ENCODE data around the gene TMPRSS4.
A peak's percentile ranks its signal among the peaks of the same experiment; 100 is the strongest.

The TMPRSS4 gene, protein sequence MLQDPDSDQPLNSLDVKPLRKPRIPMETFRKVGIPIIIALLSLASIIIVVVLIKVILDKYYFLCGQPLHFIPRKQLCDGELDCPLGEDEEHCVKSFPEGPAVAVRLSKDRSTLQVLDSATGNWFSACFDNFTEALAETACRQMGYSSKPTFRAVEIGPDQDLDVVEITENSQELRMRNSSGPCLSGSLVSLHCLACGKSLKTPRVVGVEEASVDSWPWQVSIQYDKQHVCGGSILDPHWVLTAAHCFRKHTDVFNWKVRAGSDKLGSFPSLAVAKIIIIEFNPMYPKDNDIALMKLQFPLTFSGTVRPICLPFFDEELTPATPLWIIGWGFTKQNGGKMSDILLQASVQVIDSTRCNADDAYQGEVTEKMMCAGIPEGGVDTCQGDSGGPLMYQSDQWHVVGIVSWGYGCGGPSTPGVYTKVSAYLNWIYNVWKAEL

DNA sequence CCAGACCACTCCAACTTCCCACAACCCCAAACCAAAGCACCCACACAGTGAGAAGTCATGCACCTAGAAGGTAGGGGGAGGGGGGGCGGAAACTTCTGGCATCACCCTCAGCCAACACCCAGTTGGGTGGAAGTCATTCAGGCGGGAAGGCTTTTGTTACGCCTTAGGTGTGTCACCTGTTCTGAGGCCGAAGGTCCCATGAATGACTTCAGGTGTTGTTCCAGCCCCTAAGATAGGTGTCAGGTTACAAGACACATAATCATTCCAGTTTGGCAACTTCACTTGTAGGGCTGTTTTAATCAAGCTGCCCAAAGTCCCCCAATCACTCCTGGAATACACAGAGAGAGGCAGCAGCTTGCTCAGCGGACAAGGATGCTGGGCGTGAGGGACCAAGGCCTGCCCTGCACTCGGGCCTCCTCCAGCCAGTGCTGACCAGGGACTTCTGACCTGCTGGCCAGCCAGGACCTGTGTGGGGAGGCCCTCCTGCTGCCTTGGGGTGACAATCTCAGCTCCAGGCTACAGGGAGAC, at the start of gene TMPRSS4:
Gene TMPRSS4 (plus strand): TSS at position 325 of the 528 bp plus-strand sequence. CDS start 225 bp downstream, outside the sequence.
- DNase-seq, result no peak

DNA sequence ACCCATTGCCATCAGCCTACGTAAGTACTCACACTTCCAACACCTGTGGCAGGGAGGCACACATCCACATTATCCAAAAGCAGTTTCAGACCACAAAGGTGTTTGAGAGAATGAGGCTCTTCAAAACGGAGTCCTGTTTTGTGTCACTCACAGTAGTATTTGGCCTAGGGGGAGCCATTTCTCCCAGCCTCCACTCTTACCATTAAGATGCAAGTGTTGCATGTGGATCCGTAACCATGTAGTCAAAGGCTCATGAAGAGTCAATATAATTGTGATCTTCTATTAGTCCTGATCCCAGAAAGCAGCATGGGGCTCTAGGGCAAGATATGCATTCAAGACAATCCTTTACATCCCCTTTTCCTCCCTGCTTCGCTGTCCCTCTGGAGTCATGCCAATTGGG, 49.2 kb upstream of the TMPRSS4 start:
- no peak for DNase-seq

DNA sequence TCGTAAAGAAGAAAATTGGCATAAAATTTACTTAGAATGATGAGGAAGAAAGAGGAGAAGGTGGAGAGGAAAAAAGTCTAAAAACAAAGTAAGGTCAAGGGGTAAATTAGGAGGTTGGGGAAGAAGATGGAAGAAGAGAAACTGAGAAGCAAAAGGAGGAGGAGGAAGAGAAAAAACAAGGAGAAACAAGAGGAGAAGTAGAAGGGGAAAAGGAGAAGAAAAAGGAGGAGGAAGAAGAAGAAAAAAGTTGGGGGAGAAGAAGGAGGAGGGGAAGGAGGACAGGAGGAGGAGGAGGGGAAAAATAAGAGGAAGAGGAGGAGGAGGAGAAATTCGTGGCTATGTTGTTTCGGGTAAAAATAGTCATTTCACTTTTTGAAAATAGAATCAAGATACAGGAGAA, 48.3 kb upstream of the TMPRSS4 start:
- no peak for DNase-seq

DNA sequence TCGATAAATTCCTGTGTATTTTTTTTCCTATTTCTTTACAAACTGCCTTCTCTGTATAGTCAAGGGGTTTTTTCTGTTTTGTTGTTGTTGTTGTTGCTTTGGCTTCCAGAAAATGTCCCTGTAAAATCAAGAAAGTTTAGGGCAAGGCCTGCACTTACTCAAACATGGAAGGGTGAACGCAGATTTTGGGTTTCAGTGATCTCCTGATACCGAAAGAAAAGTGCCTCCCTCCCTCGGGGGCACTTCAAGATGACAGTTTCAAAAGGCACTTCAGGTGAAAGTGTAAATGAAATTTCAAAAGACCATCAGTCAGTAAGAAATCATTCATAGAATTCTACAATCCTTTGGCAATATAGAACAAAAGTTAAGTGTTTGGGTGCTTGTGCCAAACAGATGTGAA, 43.4 kb upstream of the TMPRSS4 start:
- DNase-seq, result no peak

DNA sequence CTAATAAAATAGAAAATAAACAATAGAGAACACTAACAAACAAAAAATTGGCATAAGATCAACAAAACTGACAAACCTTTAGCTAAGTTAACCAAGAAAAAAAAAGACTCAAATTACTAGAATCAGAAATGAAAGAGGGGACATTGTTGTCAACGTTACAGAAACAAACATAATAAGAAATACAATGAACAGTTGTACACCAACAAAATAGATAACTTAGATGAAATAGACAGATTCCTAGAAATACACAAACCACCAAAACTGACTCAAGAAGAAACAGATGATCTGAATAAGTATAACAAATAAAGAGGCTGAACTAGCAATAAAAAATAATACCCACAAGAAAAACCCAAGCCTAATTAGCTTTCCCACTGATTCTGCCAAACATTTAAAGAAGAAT, 34.7 kb upstream of the TMPRSS4 start:
- DNase-seq, result no peak

DNA sequence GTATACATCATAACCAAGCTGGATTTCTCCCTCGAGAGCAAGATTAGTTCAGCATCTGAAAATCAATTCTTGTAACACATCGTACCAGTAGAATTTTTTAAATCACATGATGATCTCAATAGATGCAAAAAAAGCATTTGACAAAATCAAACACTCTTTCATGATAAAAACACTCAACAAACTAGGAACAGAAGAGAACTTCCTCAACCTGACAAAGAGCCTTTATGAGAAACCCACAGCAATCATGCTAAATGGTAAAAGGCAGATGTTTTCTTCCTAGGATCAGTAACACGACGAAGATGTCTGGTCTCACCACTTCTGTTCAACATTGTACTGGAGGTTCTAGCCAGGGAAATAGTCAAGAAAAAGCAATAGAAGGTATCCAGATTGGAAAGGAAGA, 34.1 kb upstream of the TMPRSS4 start:
- DNase-seq, result no peak

DNA sequence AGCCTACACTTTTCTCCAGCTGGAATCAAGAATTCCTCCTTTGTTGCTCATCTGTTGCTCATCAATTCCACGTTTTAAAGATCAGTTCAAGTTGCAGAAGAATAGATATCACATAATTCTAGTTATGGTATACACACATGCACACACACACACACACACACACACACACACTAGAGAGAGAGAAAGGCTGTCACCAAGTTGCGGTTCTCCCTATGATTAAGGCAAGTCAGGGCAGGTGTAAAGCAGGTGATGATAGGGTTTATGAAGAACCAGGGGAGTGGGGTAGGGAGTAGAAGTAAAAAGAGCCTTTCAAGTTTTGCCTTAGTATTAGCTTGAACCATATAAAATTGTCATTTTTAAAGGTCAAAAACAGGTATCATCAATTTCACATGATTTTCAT, 31.7 kb upstream of the TMPRSS4 start:
- DNase-seq, result no peak

DNA sequence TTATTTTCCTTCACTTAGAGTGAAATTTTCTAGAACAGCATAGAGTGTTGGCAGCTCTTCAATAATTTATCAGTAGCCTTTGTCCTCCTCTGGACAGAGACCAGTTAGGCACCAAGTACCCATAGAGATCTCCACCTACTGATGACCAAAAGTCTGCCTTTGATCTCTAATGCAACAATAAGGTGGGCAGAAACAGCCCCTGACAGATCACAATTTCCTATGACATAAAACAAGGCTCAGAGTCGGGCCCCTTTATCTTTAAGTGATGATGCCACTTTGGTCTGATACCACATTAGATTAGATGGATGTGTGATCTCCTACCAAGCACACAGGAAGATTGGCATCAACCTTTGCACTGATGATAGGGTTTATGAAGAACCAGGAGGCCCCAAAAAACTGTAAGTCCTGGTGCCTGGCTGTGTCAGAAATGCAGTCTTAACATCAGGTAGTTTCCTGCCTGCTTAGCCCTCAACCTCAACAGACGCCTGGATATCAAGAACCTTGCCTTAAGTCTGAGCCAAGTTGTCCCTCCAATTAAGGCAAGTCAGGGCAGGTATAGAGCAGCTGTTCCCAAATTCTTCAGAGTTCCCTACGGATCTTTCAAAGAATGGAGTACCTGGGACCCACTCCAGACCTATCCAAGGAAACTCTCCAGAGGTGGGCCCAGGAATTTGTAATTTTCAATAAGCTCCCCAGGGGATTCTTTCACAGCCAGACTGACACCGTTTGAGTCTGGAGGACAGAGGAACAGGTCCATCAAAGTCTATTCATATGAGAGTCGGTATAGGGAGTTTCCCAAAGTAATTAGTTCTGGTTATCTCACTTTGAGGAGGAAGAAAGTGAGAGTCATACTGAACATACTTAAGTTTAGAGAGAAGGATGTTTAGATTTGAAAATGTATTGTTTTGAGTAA, 30.6 kb upstream of the TMPRSS4 start:
- DNase-seq, result no peak

DNA sequence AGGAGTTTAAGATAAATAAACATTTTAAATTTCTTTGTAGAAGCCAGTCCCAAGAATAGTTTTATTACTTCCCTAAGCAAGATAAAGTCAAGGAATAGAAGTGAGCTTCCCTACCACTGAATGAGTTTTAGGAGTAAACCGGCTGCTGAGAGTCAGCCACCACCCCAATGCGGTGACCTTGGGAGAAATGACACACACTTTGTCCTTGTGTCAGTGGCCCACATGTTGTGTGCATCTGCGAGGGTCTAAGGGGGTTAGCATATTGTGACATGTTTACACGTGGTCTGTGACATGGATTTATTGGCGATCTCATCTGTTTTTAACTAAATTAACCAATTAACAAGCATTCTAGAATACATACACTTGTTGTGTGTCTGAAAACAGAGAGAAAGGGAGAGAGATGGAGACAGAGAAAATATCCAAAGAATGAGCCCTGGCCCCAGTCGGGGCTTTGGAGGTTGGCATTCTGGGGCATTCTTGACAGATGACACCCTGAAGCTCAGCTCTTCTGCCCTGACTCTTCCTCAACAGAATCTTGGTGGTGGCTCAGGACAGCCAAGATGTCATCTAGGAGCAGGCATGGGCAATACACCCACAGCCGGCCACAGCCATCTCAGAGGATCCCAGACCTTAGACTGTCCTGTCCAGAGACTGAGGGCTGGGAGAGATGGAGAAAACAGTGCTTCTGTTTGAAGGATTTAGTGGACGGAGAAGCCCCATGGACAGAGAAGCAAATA, 29.7 kb upstream of the TMPRSS4 start:
- DNase-seq, result peak in 1 of 2 donors; percentile 24

DNA sequence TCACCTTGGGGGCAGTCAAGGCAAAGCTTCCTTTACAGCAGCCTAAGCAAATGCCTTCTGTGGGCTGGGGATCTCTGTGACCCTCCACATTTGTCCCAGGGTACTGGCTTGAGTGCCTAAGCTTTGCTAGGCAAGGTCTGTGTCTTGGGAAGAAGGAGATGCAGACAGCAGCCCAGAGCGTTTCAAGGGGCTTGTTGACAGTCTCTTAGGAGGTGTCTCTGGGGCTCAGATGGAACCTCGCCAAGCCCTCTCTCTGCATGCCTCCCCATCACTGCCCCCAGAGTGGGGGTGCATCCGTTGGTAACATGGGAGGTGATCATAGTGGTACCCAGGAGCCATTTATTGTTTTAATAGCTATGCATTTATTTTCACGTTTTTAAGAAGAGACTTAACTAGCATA, 29.1 kb upstream of the TMPRSS4 start:
- no peak for DNase-seq

DNA sequence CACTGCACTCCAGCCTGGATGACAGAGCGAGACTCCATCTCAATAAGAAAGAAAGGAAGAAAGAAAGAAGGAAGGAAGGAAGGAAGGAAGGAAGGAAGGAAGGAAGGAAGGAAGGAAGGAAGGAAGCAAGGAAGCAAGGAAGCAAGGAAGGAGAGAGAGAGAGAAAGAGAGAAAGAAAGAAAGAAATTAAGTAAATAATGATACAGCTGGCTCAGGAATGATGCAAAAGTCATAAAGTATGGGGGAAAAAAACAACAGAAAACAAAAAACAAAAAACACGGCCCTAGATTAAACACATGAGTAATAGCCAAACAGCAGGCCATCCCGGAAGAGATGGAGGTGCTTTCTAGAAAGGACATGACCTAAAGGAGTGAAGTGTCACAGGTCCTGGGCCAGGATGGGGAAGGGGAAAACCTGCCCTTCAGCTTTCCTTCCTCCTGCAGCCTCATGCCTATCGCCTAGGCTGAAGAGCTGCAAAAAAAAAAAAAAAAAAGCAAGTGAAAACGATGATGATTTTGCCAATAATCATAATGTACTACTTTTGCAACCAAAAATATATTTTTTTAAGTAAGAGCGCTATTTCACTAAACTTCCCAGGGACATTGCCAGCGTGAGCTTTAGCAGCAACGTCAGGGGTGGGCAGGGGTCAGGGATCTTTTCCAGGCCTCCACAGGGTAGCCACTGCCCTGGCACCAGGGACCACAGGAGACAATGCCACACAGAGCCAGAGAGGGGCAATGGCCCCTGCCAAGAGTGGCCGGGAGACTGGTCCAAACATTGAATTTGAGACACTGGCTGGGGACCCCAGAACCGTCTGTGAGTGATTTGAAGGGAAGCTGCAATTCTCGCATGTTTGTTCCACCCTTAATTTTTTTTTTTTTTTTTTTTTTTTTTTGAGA, 28.2 kb upstream of the TMPRSS4 start:
- DNase-seq, result no peak

DNA sequence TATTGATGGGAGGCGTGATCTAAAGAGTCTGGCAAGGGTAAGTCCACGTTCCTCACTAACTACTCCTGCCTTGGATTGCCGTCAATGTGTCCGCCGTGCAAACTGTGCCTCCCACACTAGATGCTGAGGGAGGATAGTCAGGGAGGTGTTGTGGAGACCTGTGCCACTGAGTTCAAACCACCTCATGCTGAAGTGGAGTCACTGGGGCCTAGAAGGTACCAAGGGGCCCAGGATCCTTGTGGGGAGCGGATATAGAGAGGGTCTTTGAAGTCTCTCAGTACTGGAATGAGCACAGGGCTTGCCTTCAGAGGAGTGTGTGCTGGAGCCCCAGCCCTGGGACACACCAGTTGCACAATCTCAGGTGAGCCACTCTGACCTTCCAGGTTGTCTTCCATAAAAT, 27.1 kb upstream of the TMPRSS4 start:
- no peak for DNase-seq

DNA sequence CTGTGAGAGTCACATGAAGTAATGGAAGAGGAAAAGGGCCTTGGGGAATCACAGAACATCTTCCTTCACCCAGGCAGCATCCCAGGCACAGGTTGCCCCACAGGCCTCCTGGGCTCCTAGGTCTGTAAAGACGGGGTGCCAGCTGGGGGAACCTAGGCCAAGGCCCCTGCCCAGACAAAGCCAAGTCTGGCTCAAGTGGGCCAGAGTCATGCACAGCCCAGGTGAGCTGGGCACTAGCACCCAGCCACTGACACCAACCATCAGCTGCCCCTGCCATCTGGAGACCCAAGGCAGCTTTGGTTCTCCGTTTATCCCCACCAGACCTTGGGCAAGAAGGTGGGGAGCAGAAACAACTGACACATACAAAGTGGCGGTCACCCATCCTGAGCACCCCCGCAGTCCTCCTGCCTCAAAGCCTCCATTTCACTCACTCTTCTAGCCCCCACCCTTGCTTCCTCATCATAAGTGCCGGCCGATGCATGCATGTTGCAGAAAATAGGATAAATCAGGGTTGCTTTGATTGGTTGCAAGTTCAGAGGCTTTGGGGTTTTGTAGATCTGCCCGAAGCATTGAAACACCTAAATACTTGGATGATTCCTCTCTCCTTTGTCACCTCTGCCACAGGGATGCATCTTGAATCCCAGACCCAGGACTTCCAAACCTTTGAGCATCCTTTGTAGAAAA, 26.5 kb upstream of the TMPRSS4 start:
- no peak for DNase-seq

DNA sequence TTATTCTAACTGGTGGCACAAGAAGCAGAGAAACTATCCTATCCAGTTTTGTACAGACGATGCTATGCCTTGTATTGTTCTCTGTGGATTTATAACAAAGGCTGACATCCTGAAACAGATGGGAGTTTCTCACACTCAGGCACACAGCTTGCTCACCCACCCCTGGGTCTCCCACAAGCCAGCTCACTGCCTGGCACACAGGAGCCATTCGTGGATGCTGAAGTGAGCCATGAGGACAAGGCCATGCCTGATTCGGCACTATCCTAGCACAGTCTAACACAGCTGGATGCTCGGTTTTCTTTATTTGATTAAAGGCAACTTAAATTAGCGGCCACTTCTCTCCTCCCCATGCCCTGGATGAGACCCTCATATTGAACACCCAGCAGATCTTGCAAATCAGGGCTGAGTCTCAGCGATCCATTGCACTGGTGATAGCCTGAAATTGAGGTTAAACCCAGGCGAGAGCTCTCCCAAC, 25.7 kb upstream of the TMPRSS4 start:
- no peak for DNase-seq

DNA sequence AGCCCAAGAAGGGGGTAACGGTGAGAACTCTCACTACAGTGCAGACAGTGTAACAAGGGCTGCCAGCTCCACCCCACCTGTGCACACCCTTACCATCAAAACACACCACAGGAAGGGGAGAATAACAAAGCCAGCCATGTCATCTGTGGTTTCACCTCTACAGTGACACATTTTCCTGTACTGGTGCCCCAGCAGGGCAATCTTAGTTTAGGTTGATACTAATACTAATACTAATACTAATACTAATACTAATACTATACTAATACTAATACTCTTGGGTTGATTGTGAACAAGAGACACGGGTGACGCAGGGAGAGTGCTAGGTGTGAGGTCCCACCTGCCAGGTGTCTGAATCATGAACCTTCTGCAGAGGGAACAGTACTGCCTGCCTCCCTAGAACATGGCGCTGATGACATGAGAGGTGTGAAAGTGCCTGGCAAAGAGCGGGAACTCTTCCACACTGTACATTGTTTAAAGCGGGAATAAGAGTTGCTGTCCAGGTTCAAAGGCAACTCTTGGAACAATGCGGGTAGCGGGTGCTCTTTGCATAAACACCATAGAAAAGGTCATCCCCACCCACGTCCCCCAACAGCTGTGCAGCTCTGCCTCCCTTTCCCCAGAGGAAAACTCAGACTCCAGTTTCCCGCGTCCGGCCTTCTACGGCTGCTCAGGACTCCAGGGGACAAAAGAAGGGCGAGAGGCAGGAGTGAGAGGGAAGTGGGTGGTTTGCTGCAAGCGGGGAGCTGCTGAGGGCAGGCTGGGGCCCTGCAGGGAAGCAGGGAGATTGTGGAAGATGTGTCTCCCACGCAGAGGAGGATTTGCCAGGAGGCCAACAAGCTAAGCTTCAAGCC, 25.0 kb upstream of the TMPRSS4 start:
- peak; percentile 50 to 65 for DNase-seq

DNA sequence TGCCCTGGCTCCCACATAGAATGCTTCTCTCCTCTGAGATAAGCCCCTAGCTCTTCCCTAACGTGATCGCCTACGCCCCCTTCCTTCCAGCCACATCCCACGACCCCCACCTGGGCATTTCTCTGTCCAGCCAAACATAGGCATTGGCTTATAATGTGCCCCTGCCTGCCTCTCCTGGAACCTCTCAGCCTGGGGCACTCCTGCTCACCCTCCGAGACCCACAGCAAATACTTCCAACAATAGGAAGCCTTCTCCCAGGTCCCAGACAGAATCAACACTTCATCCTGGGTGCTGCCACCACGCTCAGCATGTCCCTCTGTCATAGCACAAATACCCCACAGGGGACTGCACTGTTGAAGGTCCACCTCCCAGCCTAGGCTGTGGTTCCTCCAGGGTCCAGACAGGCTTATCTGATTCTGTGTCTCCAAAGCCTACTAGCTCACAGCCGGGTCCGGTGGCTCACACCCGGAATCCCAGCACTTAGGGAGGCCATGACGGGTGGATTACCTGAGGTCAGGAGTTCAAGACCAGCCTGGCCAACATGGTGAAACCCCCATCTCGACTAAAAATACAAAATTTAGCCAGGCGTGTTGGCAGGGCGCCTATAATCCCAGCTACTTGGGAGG, 24.2 kb upstream of the TMPRSS4 start:
- no peak for DNase-seq

DNA sequence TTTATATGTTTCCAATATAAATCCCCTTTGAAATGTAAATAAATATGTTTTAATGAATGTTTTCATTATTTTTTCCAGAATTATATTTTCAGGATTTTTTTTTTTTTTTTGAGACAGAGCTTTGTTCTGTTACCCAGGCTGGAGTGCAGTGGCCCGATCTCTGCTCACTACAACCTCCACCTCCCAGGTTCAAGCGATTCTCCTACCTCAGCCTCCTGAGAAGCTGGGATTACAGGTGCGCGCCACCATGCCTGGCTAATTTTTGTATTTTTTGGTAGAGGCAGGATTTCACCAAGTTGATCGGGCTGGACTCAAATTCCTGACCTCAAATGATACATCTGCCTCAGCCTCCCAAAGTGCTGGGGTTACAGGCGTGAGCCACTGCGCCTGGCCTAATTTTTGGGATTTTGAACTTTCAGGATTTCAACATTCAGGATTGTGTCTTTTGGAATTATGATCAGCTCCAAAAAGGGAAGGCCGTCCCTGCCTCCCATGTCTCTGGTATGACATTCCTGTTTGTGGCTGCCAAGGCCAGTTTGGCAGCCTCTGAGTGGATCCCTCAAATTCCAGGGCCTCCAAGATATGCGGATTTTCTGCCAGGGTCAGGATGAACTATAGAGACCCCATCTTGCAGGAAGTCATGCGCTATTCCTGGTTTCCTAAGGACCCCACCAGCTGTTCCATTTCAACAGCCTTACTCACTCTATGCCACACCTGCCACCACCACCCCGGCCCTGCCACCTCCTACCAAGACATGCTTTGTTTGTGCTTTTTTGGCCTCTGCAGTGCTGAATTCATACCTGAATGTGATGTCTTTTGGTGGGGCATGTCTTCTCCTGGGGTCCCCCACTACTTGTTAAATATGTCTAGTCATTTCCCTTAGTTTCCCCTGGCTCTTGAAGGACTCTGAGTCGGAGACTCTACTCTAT, 21.9 kb upstream of the TMPRSS4 start:
- DNase-seq, result no peak

DNA sequence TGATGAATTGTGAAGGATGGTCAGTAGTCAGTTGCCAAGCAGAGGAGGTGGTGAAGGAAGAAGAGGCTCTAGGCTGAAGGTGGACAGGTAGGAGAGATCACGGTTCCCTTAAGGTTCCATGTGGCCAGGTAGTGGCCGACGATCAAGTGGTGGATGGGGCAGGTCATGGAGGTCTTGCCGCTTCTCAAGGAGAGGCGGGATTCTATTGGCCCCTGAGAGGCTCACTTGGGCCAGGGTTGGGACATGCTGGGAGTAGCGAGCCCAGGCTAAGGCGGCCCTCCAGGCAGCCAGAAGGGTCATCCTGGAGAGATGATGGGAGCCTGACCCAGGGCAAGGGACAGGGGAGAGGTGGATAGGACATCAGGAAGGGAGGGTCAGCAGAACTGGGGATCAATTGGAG, 20.9 kb upstream of the TMPRSS4 start:
- no peak for DNase-seq

Measured in stimulated activated CD4-positive, alpha-beta T cell treated with anti-CD3 and anti-CD28 coated beads, Interleukin-2, amount 100 ng/mL, for 24 hours (primary cell).